ENCODE results near the gene CRYZ. TPM values are rescaled to one million over a fixed set of nuclear protein-coding genes. Genes with fewer than 3 reads are reported as not detected.

The CRYZ gene
- total and polyA plus RNA-seq, 9 donors: 24.0 to 75.8 (median 26.3) TPM

- 84 to 93% (median 88%) methylated on average over 1 of the region's 1 CpG for WGBS, 3 donors
- no peak for TF ChIP-seq CTCF (IDR thresholded peaks at IDR 0.05)
- TF ChIP-seq EP300 (IDR thresholded peaks at IDR 0.05): no peak
- no peak for TF ChIP-seq POLR2A (IDR thresholded peaks at IDR 0.05)
Observed at GRCh38 chr1:74715236-74715502, 17.7 kb downstream of the CRYZ start.

GRCh38 chr1:74714429-74715235 lies 18.2 kb downstream of the CRYZ start:
- Histone ChIP-seq H3K36me3 (no peaks in the 10 kb centered on the region), H3K27me3 (no peaks in the 10 kb centered on the region), H3K9me3 (no peaks in the 10 kb centered on the region), H3K27ac (no peak overlapping the region), H3K4me1 (ENCODE audit: insufficient read depth) (no peaks in the 10 kb centered on the region), H3K4me3 (no peak overlapping the region)
- intact Hi-C loops (cut with DNase I): no loop called here
- TF ChIP-seq POLR2A (IDR thresholded peaks at IDR 0.05): no peak
- TF ChIP-seq CTCF (IDR thresholded peaks at IDR 0.05): no peak
- no peak for TF ChIP-seq EP300 (IDR thresholded peaks at IDR 0.05)
- WGBS, 3 donors: 32 to 44% (median 43%) methylated on average over 1 of the region's 1 CpG
- no peak for DNase-seq

More at GRCh38 chr1:74715236-74715502, 17.7 kb downstream of the CRYZ start:
- intact Hi-C loops (cut with DNase I): no loop called here
- Histone ChIP-seq H3K4me3 (no peak overlapping the region), H3K27ac (no peak overlapping the region), H3K27me3 (no peaks in the 10 kb centered on the region), H3K36me3 (no peaks in the 10 kb centered on the region), H3K9me3 (no peaks in the 10 kb centered on the region), H3K4me1 (ENCODE audit: insufficient read depth) (no peaks in the 10 kb centered on the region)
- DNase-seq: no peak

GRCh38 chr1:74713849-74714248 lies 19.0 kb downstream of the CRYZ start:
- TF ChIP-seq POLR2A (IDR thresholded peaks at IDR 0.05) (no peak), CTCF (IDR thresholded peaks at IDR 0.05) (no peak), EP300 (IDR thresholded peaks at IDR 0.05) (no peak)
- H3K4me1 ChIP-seq (ENCODE audit: insufficient read depth): no peaks in the 10 kb centered on the region
- no peaks in the 10 kb centered on the region for H3K9me3 ChIP-seq
- H3K36me3 ChIP-seq: no peaks in the 10 kb centered on the region
- intact Hi-C loops (cut with DNase I): no loop called here
- no peak for DNase-seq
- H3K4me3 ChIP-seq: no peak overlapping the region
- 69 to 79% (median 79%) methylated on average over 3 of the region's 3 CpGs for WGBS, 3 donors
- H3K27ac ChIP-seq: no peak overlapping the region
- H3K27me3 ChIP-seq: no peaks in the 10 kb centered on the region

GRCh38 chr1:74712881-74713280 lies 20.0 kb downstream of the CRYZ start:
- H3K4me1 ChIP-seq (ENCODE audit: insufficient read depth): no peaks in the 10 kb centered on the region
- H3K27me3 ChIP-seq: no peaks in the 10 kb centered on the region
- DNase-seq: no peak
- intact Hi-C loops (cut with DNase I): no loop called here
- no peaks in the 10 kb centered on the region for H3K36me3 ChIP-seq
- H3K4me3 ChIP-seq: no peak overlapping the region
- H3K9me3 ChIP-seq: no peaks in the 10 kb centered on the region
- no peak overlapping the region for H3K27ac ChIP-seq
- TF ChIP-seq EP300 (IDR thresholded peaks at IDR 0.05): no peak
- no peak for TF ChIP-seq CTCF (IDR thresholded peaks at IDR 0.05)
- no peak for TF ChIP-seq POLR2A (IDR thresholded peaks at IDR 0.05)
- 6 to 16% (median 10%) methylated on average over 1 of the region's 1 CpG for WGBS, 3 donors

Data from ovary (tissue), 9 donors.